KOPT-K1 (cell line): ENCODE results near the gene AQP3.
"Not testable (repeated sequence)": the region's sequence is repeated elsewhere in the genome, so short reads cannot be mapped to it uniquely, and the experiment has no call there.

Source experiments
- H3K27ac ChIP-seq: fragments of 200-600 bp; sonication (generic); 2 replicates; pipeline ENCODE4 v1.5.1; 2016; ENCODE audit warnings: antibody characterized with exemption, mild to moderate bottlenecking, low read depth, low read length; ENCODE audit not compliant: poor library complexity, severe bottlenecking
- H3K36me3 ChIP-seq: fragments of 200-600 bp; sonication (generic); 2 replicates; pipeline ENCODE4 v1.5.1; 2017; ENCODE audit warnings: antibody characterized with exemption, mild to moderate bottlenecking, low read length, moderate library complexity; ENCODE audit not compliant: insufficient read depth
- H3K9me3 ChIP-seq: fragments of 200-600 bp; sonication (generic); 2 replicates; pipeline ENCODE4 v1.5.1; 2017; ENCODE audit warnings: antibody characterized with exemption, low read length, mild to moderate bottlenecking; ENCODE audit not compliant: insufficient read depth, poor library complexity, severe bottlenecking

Gene AQP3

DNA sequence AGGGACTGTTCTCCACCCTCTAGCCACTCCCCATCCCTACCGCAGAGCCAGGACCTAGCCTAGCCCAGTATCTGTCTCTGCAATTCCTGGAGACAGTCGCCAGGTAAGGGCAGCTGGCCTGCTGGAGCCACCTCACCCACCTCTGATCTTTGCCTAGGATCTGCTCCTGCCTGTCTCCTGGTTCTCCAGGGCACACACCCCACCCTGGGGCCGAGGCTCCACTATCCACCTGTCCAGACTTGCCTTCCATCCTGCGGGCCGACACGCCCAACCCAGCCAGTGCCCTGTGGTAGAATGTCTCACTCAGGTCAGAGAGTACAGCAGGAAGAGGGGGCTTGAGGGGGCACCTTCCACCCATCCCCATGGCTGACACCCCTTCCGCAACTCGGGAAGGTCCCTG is 29.3 kb downstream of the AQP3 start:
- no peak overlapping the region for H3K27ac ChIP-seq
- no peaks in the 10 kb centered on the region for H3K9me3 ChIP-seq
- H3K36me3 ChIP-seq, result no peaks in the 10 kb centered on the region

DNA sequence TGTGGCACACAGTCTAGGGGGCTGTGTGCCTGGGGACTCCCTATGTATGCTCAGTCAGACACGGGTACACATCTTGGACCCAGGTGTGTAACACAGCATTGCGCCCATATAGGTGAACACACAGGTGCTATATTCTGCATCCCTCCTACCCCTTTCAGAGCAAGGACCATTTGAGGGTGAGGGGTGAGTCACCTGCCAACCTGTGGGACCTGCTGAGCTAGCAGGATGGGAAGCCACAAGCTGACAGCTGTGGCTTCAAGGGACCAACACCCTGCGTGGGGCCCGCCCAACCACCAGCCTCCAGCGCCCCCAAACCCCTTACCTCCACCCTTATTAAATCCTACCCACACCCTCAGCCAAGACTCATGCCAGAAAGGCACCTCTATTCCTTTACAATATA is 30.4 kb downstream of the AQP3 start:
- H3K9me3 ChIP-seq, result no peaks in the 10 kb centered on the region
- no peak overlapping the region for H3K27ac ChIP-seq

DNA sequence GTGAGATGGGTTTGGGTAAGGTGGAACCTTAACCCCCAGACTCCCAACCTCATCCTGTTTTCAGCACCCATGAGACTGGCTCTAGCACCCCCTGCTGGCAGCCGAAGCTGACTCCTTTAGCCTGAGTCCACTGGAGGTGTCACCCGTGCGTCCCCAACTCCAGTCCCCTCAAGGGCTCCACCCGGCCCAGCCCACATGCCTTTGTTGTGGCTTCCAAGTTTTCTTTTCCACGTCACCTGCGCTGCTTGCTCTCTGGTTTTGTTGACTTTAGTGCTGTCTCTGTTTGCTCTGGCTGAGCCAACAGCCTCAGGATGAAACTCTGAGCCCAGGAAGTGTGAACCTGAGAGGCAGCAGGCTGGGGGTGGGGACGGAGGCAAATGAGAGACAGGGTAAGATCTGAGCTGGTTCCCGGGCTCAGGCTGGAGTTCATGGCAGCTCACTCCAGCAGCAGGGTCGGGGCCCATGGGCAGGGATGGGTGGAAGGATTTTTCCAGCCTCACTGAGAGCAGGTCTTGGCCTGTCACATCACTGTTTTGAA is 31.8 kb downstream of the AQP3 start:
- H3K27ac ChIP-seq, result peak overlapping the region; percentile 61
- H3K36me3 ChIP-seq, result no peaks in the 10 kb centered on the region
- no peaks in the 10 kb centered on the region for H3K9me3 ChIP-seq

More for the DNA sequence above, 30.4 kb downstream of the AQP3 start:
- no peaks in the 10 kb centered on the region for H3K36me3 ChIP-seq

DNA sequence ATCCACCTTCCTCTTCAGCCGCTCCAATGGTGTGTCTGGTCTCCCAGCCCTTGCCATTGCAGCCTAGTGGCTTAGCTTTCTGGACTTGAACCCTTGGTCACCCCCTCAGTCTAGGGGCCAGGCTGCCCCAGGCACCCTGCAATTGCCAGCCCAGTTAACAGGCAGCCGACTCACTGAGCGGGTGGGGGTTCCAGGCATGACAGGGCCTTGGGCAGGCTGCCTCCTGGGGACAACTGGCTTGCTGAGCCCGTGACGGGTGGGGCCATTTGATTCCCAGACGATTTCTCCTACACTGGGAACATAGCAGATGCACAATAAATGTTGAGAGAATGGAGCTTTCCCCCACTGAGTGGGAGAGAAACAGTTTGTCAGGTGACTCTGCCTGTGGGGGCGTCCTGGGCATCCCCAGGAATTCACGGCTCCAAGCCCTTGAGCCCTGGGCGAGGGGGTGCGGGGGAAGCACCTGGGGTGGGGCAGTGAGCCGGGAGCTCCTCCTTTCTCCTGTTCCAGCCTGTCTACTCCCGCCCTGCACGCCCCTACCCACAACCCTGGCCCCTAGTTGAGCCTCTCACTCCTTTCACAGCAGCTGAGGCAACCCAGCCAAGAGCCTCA is 32.4 kb downstream of the AQP3 start:
- Histone ChIP-seq H3K36me3 (no peaks in the 10 kb centered on the region), H3K27ac (no peak overlapping the region), H3K9me3 (no peaks in the 10 kb centered on the region)

DNA sequence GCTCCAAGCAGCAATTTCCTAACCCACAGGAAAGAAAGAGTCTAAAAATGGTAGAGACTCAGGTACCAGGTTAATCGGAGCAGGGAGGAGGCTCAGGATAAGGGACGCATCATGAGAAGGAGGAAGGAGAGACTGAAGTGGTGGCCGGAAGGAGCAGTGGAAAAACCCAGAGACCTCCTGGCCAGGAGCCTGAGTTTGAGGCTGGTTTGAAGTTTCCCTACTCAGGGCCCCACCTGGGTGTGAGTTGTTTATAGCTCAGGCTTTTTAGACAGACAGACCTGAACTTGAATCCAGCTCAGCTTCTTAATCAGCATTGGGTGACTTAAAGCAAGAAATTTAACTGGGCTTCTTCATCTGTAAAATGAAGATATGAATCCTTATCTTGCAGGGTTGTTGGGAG is 33.1 kb downstream of the AQP3 start:
- Histone ChIP-seq H3K27ac (no peak overlapping the region), H3K36me3 (no peaks in the 10 kb centered on the region), H3K9me3 (no peaks in the 10 kb centered on the region)

DNA sequence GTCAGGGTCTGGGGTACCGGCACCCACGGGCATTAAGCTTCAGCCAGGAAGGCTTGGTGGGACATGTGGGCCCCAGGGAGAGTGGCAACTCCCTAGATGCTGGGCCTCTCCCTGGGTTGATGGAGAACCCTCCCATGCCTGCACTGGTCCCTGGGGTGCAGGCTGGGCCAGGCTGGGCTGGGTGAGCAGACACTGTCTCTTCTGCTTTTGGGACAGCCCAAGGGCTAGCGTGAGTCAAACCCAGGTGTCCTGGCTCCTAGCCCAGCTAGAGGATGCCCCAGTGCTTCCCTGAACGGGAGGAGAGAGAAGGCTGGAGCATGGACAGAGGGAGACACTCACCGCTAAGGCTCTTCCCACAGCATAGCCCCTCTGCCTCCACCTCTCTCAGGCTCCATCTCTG is 39.3 kb downstream of the AQP3 start:
- H3K36me3 ChIP-seq, result no peaks in the 10 kb centered on the region
- no peaks in the 10 kb centered on the region for H3K9me3 ChIP-seq
- H3K27ac ChIP-seq, result no peak overlapping the region

DNA sequence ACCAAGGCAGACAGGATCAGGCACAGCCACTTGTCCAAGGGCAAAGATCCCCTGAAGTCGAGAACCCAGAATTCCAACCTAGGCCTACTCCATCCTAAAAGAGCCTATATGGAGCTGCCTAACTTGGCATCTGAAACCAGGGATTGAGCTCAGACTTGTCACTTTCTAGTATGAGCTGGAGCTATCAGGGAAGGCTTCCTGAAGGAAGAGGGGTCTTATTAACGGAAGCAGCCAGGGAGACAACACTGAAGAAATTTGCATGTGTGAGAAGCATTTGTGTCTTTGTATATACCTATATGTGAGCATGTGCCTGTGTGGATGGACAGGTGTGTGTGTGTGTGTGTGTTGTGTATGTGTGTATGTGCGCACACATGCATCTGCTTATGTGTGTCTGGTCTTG is 40.3 kb downstream of the AQP3 start:
- Histone ChIP-seq H3K27ac (no peak overlapping the region), H3K9me3 (no peaks in the 10 kb centered on the region), H3K36me3 (no peaks in the 10 kb centered on the region)

DNA sequence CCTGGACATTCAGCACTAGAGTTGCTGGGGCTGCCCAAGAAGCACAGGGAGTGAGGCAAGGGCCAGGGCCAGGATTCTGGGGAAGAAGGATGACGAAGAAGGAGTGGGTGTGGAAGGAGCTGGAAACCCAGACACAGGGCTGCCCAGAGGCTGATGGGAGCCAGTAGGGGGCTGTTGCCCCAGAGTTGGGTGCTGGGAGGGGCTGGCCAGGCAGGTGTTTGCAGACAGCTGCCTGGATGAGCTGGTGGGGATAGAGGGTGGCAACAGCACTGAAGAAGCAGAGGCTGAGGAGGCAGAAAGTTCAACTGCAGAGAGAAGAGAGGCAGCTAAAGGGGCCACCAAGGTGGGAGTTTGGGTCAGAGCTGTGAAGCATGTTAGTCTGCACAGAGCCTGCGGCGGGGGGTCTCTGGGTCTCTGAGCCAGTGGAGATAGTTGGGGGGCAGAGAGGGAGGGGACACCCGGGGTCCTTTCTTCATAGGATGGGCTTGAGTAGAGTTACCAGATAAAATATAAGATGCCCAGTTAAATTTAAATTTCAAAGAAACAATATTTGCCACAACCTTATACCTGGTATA is 42.5 kb downstream of the AQP3 start:
- no peaks in the 10 kb centered on the region for H3K36me3 ChIP-seq
- H3K27ac ChIP-seq, result no peak overlapping the region
- H3K9me3 ChIP-seq, result no peaks in the 10 kb centered on the region

DNA sequence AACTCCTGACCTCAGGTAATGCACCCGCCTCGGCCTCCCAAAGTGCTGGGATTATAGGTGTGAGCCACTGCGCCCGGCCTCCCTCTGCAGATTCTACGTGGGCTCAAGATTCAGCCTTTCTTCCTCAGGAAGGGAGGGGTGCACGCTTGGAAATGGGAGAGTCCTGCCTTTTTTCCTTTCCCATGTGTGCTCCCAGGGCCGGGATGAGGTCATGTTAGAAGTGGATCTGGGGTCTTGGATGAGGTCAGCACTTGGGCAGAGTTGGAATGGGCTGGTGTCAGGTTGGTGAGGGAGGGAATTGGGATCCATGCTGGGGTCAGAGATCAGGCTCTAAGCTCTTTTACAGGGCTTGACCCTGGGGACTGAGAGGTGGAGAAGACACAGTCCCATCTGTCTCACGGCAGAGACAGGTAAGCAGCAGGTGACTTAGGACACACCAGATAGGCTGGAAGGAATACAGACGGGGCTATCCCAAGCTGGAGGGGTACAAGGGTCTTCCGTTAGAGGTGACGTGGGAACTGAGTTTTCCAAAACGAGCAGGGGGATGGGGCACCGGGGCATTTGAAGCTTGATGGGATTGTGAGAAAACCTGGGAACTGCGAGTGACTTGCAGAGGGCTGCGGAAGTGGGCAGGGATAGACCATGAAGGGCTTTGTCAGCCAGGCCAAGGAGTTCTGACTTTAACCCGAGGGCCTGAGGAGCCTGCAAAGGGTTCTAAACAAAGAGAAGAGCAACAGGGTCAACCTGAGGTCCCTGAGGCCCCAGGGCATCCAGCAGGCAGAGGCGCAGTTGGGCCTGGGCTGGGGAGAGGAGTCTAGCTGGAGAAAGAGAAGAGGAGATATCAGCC is 43.2 kb downstream of the AQP3 start:
- no peak overlapping the region for H3K27ac ChIP-seq

DNA sequence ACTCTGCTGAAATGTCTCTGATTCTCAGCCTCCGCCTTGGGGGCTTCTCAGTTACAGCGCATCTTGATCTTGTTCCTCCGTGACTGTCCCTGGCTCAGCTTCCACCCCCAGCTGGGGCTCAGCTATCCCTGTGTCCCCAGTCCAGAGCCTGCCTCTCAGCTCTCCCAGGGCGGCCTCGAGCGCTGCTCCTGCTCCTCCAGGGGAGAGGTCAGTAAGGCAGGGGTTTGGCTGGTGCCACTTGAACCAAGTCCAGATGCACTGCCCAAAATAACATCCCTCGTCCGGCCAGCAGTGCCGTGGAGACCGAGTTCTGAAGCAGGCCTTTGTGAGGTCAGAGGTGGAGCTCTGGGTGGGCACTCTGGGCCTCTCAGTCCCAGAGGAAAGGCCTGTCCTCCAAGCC is 45.0 kb downstream of the AQP3 start, which contains the start of gene AQP7:
AQP7 (minus strand) TSS at position 198 of the 400 bp plus-strand sequence. CDS start 1,306 bp downstream, outside the sequence.
- not testable (repeated sequence) for H3K27ac ChIP-seq, H3K36me3 ChIP-seq, H3K9me3 ChIP-seq

More for the DNA sequence above, 43.2 kb downstream of the AQP3 start:
- H3K36me3 ChIP-seq, result no peaks in the 10 kb centered on the region
- no peaks in the 10 kb centered on the region for H3K9me3 ChIP-seq

DNA sequence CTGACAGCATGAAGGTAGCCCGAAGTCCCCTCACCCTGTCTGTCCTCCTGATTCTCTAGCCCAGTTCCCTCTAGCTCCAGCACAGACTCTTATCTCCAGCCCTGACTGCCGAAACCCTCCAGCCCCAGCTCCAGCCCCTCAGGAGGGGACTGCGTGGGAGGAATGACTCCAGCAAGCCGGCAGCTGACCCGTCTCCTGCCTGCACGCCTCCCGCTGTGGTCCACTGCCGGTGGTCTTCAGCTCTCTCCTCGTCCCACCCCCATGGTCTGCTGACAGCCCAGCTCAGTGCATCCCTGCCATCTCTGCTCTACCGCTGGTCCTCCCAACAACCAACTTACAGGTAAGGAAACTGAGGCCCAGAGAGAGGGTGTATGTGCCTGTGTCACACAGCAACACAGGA is 45.6 kb downstream of the AQP3 start:
- not testable (repeated sequence) for H3K9me3 ChIP-seq, H3K27ac ChIP-seq, H3K36me3 ChIP-seq

DNA sequence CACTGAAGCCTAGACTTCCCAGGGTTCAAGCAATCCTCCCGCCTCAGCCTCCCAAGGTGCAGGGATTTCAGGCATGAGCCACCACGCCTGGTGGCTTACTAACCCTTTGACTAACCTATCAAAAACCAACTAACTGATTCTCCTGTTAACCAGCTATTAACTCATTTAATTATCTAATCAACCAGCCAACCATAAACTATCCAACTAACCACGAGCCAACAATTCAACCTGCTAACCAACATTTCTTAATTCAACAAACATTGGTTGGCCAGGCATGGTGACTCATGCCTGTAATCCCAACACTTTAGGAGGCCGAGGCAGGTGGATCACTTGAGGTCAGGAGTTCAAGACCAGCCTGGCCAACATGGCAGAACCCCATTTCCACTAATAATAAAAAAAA is 48.3 kb downstream of the AQP3 start:
- H3K27ac ChIP-seq, H3K9me3 ChIP-seq, H3K36me3 ChIP-seq: not testable (repeated sequence)

DNA sequence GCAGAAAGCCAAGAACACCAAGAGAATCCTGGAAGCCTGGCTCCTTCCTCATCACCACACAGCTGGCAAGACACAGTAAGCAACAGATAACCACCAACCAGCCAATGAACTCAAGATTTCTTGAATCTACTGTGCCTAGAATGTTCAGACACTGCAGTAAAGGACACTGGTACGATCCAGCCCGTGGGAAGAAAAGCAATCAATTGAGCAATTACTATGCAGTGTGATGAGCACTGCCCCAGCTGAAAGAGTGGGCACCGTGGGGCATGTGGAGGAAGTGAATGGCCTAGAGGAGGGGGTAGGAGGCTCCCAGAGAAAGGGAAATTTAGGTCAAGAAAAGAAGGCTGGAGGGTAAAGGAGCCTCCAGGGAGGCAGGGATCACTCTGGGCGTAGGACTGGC is 49.6 kb downstream of the AQP3 start:
- not testable (repeated sequence) for H3K27ac ChIP-seq, H3K36me3 ChIP-seq, H3K9me3 ChIP-seq

DNA sequence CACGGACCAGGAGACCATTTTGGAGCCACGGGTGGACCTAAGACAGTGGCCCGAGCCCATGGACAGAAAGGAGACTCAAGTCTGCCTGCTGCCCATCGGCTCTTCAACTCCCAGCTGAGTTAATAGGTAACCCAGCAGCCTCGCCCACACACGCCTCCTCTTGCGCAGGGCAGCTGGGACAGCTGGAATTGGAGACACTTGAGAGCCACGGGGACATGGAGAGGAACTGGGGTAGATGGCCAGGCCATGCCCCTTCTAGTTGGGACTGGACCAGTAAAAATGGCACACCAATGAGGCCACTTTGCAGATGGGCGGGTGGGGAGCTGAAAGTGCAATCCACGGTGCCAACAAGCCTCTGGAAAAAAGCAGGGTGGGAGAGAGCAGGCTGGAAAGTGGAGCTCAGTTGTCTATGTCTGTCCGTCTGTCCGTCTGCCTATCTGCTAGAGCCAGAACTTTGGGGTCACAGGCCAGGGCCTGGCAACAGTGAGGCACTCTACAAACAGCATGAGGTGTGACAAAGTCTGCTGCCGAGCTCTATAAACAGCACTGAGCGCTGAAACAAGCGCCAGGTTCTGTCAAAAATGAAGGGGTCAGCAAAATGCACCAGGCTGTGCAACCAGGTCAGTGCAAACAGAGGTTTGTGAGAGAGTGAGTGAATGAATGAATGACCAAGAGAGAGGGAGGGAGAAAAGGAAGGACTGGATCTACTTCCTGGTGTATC is 52.1 kb downstream of the AQP3 start:
- H3K36me3 ChIP-seq, H3K9me3 ChIP-seq, H3K27ac ChIP-seq: not testable (repeated sequence)

DNA sequence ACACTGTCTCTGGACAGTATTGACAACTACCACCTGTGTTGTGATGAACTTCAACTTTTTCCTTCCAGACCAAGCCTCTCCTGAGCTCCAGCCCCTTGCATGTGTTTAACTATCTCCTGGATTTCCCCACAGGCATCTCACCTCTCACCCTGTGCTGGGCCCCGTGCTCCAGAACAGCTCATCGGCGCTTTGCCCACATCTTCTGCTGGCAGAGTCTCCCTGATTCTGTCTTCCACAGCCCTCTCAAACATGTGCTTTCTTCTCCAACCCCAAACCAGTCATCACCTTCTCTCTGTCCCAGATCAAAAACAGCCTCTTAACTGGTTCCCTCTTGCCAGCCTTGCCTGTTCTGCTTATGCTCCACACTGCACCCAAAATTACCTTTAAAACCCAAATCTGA is 53.4 kb downstream of the AQP3 start:
- H3K27ac ChIP-seq, H3K9me3 ChIP-seq, H3K36me3 ChIP-seq: not testable (repeated sequence)
